ENCODE results near the gene OR2T11.

DNA sequence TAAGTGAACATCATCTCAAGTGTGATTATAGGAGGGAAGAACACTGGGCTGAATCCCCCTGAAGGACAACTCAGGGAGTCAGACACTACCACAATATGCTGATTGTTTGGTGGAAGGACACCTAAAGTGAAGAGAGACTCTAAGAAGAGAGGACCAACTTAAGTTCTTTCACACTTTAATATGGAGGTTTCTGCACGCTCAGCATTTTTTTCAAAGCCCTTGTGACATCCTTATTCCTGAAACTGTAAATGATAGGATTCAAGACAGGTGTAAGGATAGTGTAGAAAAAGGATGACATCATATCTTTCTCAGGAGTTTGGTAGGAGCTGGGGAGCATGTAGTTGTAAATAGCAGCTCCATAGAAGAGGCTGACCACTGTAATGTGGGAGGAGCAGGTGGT is 42.2 kb downstream of the OR2T11 start:
- TF ChIP-seq, protein P1, sequence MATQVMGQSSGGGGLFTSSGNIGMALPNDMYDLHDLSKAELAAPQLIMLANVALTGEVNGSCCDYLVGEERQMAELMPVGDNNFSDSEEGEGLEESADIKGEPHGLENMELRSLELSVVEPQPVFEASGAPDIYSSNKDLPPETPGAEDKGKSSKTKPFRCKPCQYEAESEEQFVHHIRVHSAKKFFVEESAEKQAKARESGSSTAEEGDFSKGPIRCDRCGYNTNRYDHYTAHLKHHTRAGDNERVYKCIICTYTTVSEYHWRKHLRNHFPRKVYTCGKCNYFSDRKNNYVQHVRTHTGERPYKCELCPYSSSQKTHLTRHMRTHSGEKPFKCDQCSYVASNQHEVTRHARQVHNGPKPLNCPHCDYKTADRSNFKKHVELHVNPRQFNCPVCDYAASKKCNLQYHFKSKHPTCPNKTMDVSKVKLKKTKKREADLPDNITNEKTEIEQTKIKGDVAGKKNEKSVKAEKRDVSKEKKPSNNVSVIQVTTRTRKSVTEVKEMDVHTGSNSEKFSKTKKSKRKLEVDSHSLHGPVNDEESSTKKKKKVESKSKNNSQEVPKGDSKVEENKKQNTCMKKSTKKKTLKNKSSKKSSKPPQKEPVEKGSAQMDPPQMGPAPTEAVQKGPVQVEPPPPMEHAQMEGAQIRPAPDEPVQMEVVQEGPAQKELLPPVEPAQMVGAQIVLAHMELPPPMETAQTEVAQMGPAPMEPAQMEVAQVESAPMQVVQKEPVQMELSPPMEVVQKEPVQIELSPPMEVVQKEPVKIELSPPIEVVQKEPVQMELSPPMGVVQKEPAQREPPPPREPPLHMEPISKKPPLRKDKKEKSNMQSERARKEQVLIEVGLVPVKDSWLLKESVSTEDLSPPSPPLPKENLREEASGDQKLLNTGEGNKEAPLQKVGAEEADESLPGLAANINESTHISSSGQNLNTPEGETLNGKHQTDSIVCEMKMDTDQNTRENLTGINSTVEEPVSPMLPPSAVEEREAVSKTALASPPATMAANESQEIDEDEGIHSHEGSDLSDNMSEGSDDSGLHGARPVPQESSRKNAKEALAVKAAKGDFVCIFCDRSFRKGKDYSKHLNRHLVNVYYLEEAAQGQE (IDR thresholded peaks at IDR 0.05; ENCODE audit: insufficient read depth in 1 of 2, low read depth in 2 of 2, low read length in 2 of 2) = no peak
- no peak for TF ChIP-seq POLR2AphosphoS5 (IDR thresholded peaks at IDR 0.05; ENCODE audit: low read depth, low read length)
